Measurements from ENCODE around the gene PAQR5. TPM values are rescaled to one million over a fixed set of nuclear protein-coding genes. Genes with fewer than 3 reads are reported as not detected.

The PAQR5 gene
- total RNA-seq, 1 experiment from 2014 or later = 2.0 TPM

DNA sequence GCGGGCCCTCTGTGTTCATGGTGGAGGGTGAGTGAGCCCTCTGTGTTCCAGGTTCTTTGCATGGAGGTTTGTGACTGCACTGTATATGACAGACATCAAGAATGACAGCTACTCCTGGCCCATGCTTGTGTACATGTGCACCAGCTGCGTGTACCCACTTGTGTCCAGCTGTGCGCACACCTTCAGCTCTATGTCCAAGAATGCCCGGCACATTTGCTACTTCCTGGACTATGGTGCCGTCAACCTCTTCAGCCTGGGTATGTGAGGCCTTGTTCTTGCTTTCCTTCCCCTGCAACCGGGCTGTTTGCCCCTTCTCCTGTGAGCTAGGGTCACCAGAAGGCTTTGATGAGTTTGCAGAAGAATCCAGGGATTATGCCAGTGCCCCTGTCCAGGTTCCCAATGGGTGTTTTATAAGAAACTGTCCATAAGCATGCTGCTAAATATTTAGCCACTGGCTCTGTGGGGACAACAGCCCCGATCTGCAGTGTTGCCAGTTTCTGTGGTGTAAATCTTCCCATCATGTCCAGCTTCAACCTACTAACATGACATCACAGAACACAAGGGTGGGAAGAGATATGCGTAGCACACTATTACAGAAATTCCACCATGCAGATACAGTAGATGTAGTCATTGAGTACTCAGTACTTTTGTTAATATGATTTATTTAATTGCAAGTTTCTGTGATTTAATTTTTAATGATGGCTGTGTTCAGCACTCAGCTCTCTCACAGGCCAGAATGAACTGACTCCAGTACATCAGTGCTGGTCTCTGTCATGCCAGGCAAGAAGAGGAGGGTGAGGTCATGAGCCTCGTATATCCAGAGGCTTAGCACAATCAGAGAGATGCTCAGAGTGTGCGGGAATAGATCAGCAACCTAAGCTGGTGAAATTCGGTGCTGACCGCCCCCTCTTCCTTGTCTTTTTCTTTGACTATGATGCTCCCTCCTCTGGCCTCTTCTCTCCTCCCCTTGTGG is 86.2 kb downstream of the PAQR5 start:
- no TSS peak for BruUV-seq (replicated peaks)
- TF ChIP-seq, protein P1, sequence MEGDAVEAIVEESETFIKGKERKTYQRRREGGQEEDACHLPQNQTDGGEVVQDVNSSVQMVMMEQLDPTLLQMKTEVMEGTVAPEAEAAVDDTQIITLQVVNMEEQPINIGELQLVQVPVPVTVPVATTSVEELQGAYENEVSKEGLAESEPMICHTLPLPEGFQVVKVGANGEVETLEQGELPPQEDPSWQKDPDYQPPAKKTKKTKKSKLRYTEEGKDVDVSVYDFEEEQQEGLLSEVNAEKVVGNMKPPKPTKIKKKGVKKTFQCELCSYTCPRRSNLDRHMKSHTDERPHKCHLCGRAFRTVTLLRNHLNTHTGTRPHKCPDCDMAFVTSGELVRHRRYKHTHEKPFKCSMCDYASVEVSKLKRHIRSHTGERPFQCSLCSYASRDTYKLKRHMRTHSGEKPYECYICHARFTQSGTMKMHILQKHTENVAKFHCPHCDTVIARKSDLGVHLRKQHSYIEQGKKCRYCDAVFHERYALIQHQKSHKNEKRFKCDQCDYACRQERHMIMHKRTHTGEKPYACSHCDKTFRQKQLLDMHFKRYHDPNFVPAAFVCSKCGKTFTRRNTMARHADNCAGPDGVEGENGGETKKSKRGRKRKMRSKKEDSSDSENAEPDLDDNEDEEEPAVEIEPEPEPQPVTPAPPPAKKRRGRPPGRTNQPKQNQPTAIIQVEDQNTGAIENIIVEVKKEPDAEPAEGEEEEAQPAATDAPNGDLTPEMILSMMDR (IDR thresholded peaks at IDR 0.05) = no peak
- no peak for TF ChIP-seq POLR2AphosphoS5 (IDR thresholded peaks at IDR 0.05; ENCODE audit: low read depth, low read length)
- TF ChIP-seq TCF7L2 (IDR thresholded peaks at IDR 0.05; ENCODE audit: low read depth, low read length) = no peak
- TF ChIP-seq, protein P2, sequence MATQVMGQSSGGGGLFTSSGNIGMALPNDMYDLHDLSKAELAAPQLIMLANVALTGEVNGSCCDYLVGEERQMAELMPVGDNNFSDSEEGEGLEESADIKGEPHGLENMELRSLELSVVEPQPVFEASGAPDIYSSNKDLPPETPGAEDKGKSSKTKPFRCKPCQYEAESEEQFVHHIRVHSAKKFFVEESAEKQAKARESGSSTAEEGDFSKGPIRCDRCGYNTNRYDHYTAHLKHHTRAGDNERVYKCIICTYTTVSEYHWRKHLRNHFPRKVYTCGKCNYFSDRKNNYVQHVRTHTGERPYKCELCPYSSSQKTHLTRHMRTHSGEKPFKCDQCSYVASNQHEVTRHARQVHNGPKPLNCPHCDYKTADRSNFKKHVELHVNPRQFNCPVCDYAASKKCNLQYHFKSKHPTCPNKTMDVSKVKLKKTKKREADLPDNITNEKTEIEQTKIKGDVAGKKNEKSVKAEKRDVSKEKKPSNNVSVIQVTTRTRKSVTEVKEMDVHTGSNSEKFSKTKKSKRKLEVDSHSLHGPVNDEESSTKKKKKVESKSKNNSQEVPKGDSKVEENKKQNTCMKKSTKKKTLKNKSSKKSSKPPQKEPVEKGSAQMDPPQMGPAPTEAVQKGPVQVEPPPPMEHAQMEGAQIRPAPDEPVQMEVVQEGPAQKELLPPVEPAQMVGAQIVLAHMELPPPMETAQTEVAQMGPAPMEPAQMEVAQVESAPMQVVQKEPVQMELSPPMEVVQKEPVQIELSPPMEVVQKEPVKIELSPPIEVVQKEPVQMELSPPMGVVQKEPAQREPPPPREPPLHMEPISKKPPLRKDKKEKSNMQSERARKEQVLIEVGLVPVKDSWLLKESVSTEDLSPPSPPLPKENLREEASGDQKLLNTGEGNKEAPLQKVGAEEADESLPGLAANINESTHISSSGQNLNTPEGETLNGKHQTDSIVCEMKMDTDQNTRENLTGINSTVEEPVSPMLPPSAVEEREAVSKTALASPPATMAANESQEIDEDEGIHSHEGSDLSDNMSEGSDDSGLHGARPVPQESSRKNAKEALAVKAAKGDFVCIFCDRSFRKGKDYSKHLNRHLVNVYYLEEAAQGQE (IDR thresholded peaks at IDR 0.05; ENCODE audit: insufficient read depth in 1 of 2, low read depth in 2 of 2, low read length in 1 of 2) = no peak
- TF ChIP-seq SIN3A (IDR thresholded peaks at IDR 0.05; ENCODE audit: borderline replicate concordance, insufficient read depth, low read depth, low read length) = no peak
- ATAC-seq = no peak

DNA sequence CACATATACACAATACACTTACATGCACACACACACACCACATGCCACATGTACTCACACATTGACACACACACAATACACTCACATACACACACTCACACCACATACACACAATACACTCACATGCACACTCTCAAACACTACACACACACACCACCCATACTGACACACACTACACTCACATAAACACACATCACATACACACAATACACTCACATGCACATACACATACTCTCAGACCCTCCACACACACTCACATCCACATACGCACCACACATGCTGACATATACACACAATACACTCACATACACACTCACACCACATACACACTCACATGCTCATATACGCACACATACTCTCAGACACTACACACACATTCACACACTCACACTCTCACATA is 87.1 kb downstream of the PAQR5 start:
- Histone ChIP-seq H3K4me1 (ENCODE audit: control insufficient read depth, insufficient read depth, low read length) (no peaks in the 10 kb centered on the region; the same call in 1 of the 2 replicates), H3K36me3 (ENCODE audit: control insufficient read depth, insufficient read depth, low read length) (no peaks in the 10 kb centered on the region), H3K27me3 (ENCODE audit: control insufficient read depth, insufficient read depth, low read length) (no peaks in the 10 kb centered on the region), H3K9me3 (ENCODE audit: control insufficient read depth, insufficient read depth, low read depth, low read length) (no peaks in the 10 kb centered on the region), H3K27ac (ENCODE audit: low read length) (no peak overlapping the region), H3K4me3 (ENCODE audit: low read depth in 2 of 2, low read length in 2 of 2) (no peak overlapping the region)
- no peak for ATAC-seq
- DNase-seq (ENCODE audit: low read depth, low spot score) = no peak
- ChIA-PET POLR2A (no interaction called here), CTCF (no interaction called here)
- TF ChIP-seq SIN3A (IDR thresholded peaks at IDR 0.05; ENCODE audit: borderline replicate concordance, insufficient read depth, low read depth, low read length) (no peak), POLR2AphosphoS5 (IDR thresholded peaks at IDR 0.05; ENCODE audit: low read depth, low read length) (no peak), TCF7L2 (IDR thresholded peaks at IDR 0.05; ENCODE audit: low read depth, low read length) (no peak)
- TF ChIP-seq, protein P2 (IDR thresholded peaks at IDR 0.05; ENCODE audit: insufficient read depth in 1 of 2, low read depth in 2 of 2, low read length in 1 of 2) = no peak
- TF ChIP-seq, protein P1 (IDR thresholded peaks at IDR 0.05) = no peak
- no TSS peak for BruUV-seq (replicated peaks)
- in situ Hi-C loops (cut with HindIII; ENCODE audit: low pct_unique_long_range_greater_than_20kb, low sequenced_read_pairs) (no loop called here), intact Hi-C loops (cut with micrococcal nuclease; ENCODE audit: unreplicated experiment) (no loop called here)

More for the DNA sequence above, 86.2 kb downstream of the PAQR5 start:
- Histone ChIP-seq H3K4me3 (ENCODE audit: low read depth in 2 of 2, low read length in 2 of 2) (no peak overlapping the region), H3K27ac (ENCODE audit: low read length) (no peak overlapping the region), H3K9me3 (ENCODE audit: control insufficient read depth, insufficient read depth, low read depth, low read length) (no peaks in the 10 kb centered on the region), H3K4me1 (ENCODE audit: control insufficient read depth, insufficient read depth, low read length) (no peaks in the 10 kb centered on the region; the same call in 1 of the 2 replicates), H3K27me3 (ENCODE audit: control insufficient read depth, insufficient read depth, low read length) (no peaks in the 10 kb centered on the region), H3K36me3 (ENCODE audit: control insufficient read depth, insufficient read depth, low read length) (no peaks in the 10 kb centered on the region)
- POLR2A ChIA-PET = no interaction called here
- CTCF ChIA-PET = no interaction called here
- DNase-seq (ENCODE audit: low read depth, low spot score) = no peak
- in situ Hi-C loops (cut with HindIII; ENCODE audit: low pct_unique_long_range_greater_than_20kb, low sequenced_read_pairs) = no loop called here
- intact Hi-C loops (cut with micrococcal nuclease; ENCODE audit: unreplicated experiment) = no loop called here
